ENCODE results near the gene GGT7. TPM values are rescaled to one million over a fixed set of nuclear protein-coding genes. Genes with fewer than 3 reads are reported as not detected.

Gene GGT7
- total and polyA plus RNA-seq, 9 of the 15 experiments (the other 6 are each of a cell fraction or from before 2014, with no cell fraction given): 0.04 to 18.3 (median 5.9) TPM

GRCh38 chr20:34825530-34826362 is 46.9 kb downstream of the GGT7 start, which contains the start of gene NCOA6 (continued):
- TF ChIP-seq THAP12 (CRISPR knock-in tag; IDR thresholded peaks at IDR 0.05) (no peak), MCM5 (IDR thresholded peaks at IDR 0.05; ENCODE audit: low read depth) (no peak), NBN (IDR thresholded peaks at IDR 0.05; ENCODE audit: low read depth) (0 out of 2 replicates have a peak, but pooled peaks have one; percentile 40), ZNF561 (CRISPR knock-in tag; conservative IDR thresholded peaks at IDR 0.05) (no peak), NCOA4 (IDR thresholded peaks at IDR 0.05; ENCODE audit: partially characterized antibody) (peak; percentile 9), AFF1 (IDR thresholded peaks at IDR 0.05; ENCODE audit: low read depth in 1 of 2, partially characterized antibody in 2 of 2) (peak in 1 of 2 experiments; percentile 35), HLTF (IDR thresholded peaks at IDR 0.05) (peak; percentile 30; the same call in 1 of the 2 replicates), ZNF133 (CRISPR knock-in tag; IDR thresholded peaks at IDR 0.05) (no peak), ZKSCAN3 (CRISPR knock-in tag; IDR thresholded peaks at IDR 0.05) (no peak), MNT (conservative IDR thresholded peaks at IDR 0.05) (peak in 1 of 2 experiments; percentile 78), SETDB1 (IDR thresholded peaks at IDR 0.05; ENCODE audit: low read length) (no peak), SUPT5H (IDR thresholded peaks at IDR 0.05) (peak; percentile 86), HMGXB4 (CRISPR knock-in tag; IDR thresholded peaks at IDR 0.05) (no peak), HMBOX1 (IDR thresholded peaks at IDR 0.05) (no peak), ZKSCAN1 (IDR thresholded peaks at IDR 0.05; ENCODE audit: low read depth, low read length) (no peak)
- TF ChIP-seq, protein P1, sequence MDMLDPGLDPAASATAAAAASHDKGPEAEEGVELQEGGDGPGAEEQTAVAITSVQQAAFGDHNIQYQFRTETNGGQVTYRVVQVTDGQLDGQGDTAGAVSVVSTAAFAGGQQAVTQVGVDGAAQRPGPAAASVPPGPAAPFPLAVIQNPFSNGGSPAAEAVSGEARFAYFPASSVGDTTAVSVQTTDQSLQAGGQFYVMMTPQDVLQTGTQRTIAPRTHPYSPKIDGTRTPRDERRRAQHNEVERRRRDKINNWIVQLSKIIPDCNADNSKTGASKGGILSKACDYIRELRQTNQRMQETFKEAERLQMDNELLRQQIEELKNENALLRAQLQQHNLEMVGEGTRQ (CRISPR knock-in tag; IDR thresholded peaks at IDR 0.05): peak; percentile 94
